IPS-20b (cell line): ENCODE results near the gene ABHD14A.
A peak's percentile ranks its signal among the peaks of the same experiment; 100 is the strongest.

ENCODE experiments used
- H3K27ac ChIP-seq: one replicate; pipeline ENCODE4 v1.5.1; 2013; ENCODE audit warnings: low read length
- H3K27me3 ChIP-seq: 2 replicates; pipeline ENCODE4 v1.6.1; 2013; ENCODE audit warnings: mild to moderate bottlenecking, low read length, inconsistent platforms; ENCODE audit not compliant: insufficient read depth
- H3K36me3 ChIP-seq: 2 replicates; pipeline ENCODE4 v1.6.1; 2013; ENCODE audit warnings: low read depth, mild to moderate bottlenecking, inconsistent platforms, low read length, moderate library complexity; ENCODE audit not compliant: insufficient read depth
- H3K4me1 ChIP-seq: 2 replicates; pipeline ENCODE4 v1.6.1; 2013; ENCODE audit warnings: mild to moderate bottlenecking, control low read depth, inconsistent platforms, low read length, moderate library complexity; ENCODE audit not compliant: insufficient read depth
- H3K4me3 ChIP-seq: 2 replicates; pipeline ENCODE4 v1.5.1; 2013; ENCODE audit warnings: mild to moderate bottlenecking, low read length, inconsistent platforms
- H3K9ac ChIP-seq: 2 replicates; pipeline ENCODE4 v1.6.1; 2013; ENCODE audit warnings: low read depth, mild to moderate bottlenecking, inconsistent platforms, low read length, moderate library complexity
- H3K9me3 ChIP-seq: 2 replicates; pipeline ENCODE4 v1.6.1; 2013; ENCODE audit warnings: mild to moderate bottlenecking, low read depth, low read length, inconsistent platforms; ENCODE audit not compliant: insufficient read depth

ABHD14A gene

DNA sequence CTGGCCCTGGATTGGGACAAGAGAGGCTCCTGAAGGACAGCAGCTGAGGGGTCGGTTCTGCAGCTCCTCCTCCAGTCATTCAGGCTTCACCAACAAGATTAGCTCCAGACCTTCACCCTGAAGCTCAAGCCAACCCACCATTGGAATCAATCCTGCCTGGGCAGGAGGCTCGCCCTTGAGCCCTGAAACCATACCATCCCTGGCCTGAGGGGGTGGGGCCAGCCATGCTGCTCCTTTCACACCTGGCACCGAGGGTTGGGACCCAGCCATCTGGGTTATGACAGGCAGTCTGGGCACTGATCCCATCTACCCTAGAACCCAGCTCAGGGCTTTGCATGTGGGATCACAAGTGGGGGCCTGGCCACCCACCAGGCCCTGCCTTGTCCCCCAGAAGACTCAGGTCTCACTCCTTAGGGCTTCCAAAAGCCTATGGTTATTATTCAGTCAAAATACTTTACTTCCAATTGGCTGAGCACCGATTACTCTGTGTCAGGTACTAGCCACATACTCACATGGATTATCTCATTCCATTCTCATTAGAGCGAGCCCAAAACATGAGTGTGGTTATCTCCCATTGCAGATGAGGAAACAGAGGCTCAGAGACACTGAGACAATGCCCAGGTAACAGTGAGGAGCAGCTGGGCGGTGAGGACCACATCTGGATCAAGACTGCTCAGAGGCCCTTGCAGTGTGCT is 4.1 kb upstream of the ABHD14A start:
- H3K27ac ChIP-seq = no peak overlapping the region

DNA sequence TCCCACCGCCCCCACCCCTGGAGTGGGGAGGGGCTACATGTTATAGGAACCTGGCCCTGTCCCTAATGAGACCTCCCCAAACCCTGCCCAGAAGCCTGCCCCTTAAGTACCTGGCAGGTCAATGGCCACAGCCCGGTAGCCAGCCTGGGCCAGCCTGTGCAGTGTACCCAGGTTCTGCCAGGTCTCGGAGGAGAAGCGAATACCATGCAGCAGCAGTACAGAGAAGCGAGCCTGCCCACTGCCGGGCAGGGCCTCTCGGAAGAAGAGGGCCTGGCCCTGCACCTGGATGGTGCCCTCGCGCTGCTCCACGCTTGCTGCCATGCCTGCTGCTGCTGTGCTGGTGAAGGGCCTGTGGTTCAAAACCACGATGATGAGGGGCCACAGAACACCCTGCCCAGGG is 3.5 kb upstream of the ABHD14A start:
- H3K9me3 ChIP-seq = no peaks in the 10 kb centered on the region
- H3K27me3 ChIP-seq = peaks cover 38% of the 10 kb centered on the region
- no peak overlapping the region for H3K4me3 ChIP-seq
- H3K36me3 ChIP-seq = no peaks in the 10 kb centered on the region
- peaks cover 32% of the 10 kb centered on the region for H3K4me1 ChIP-seq
- H3K9ac ChIP-seq = no peak overlapping the region
- H3K27ac ChIP-seq = no peak overlapping the region

More for the DNA sequence above, 4.1 kb upstream of the ABHD14A start:
- H3K4me3 ChIP-seq = no peak overlapping the region
- H3K4me1 ChIP-seq = peaks cover 34% of the 10 kb centered on the region
- H3K27me3 ChIP-seq = peaks cover 38% of the 10 kb centered on the region
- no peaks in the 10 kb centered on the region for H3K36me3 ChIP-seq
- H3K9ac ChIP-seq = no peak overlapping the region
- H3K9me3 ChIP-seq = no peaks in the 10 kb centered on the region

DNA sequence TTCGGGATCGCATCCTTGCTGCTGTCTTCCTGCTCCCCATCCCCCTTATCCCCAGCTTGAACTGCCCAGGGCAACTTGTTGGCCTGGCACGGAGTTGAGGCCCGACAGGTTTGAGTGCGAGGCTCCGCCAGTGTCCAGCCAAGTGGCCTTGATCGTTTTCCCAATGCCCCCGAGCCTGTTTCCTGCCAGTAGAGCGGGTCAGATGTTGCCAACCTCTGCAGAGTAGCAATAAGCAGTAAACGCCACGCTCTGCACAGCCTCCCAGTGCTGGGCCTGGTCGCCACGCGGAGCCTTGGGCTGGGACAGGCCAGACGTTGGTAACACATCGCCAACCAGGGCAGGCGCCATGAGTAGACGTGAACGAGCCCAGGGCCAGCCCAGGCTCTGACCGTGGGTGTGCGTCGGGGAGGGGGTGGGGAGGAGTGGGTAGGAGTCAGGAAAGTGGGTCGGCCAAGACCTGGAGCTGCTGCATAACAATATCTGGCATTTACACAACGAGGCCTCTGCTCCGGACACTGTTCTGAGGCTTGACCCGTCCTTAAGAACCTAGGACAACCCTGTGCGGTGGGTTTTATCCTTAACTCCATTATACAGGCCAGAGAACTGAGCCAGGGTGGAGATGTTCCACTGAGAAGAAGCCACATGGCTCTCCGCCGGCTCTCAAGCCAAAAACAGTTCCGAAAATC is 444 bp upstream of the ABHD14A start:
- Histone ChIP-seq H3K36me3 (no peaks in the 10 kb centered on the region), H3K9ac (peak overlapping the region; percentile 57; the same call in 1 of the 2 replicates), H3K27me3 (peaks cover 44% of the 10 kb centered on the region), H3K9me3 (no peaks in the 10 kb centered on the region), H3K27ac (no peak overlapping the region), H3K4me1 (peaks cover 17% of the 10 kb centered on the region; the same call in 1 of the 2 replicates), H3K4me3 (peak overlapping the region; percentile 74)

DNA sequence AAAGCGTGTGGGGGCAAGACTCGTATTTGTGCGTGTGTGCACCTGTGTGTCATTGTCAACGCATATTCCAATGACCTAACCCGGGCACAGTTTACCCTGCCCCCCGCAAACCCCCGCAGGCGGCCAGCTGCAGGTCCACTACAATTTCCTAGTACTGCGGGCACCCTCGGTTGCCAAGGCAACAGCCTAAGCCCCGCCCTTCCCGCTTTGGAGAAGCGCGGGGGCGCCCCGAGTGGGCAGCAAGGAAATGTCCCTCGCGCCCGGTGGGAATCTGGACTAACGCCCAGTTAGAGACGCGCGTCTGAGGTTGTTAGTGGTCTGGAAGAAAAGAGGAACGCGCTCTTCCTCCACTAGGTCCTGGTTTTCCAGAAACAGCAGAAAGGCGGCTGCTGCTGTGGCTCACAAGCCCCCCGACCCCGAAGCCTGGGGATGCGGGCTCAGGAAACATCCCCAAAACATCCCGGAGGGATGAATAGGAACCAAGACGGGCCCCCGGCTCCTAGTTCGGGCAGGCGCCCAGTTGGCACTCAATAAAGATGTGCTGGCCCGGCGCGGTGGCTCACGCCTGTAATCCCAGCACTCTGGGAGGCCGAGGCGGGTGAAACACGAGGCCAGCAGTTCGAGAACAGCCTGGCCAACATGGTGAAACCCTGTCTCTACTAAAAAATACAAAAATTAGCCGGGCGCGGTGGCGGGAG is 1.1 kb downstream of the ABHD14A start:
- Histone ChIP-seq H3K36me3 (no peaks in the 10 kb centered on the region), H3K27me3 (peaks cover 44% of the 10 kb centered on the region), H3K9ac (peak overlapping the region; percentile 57; the same call in 1 of the 2 replicates), H3K9me3 (no peaks in the 10 kb centered on the region), H3K27ac (no peak overlapping the region), H3K4me3 (peak overlapping the region; percentile 74), H3K4me1 (peaks cover 14% of the 10 kb centered on the region; the same call in 1 of the 2 replicates)

DNA sequence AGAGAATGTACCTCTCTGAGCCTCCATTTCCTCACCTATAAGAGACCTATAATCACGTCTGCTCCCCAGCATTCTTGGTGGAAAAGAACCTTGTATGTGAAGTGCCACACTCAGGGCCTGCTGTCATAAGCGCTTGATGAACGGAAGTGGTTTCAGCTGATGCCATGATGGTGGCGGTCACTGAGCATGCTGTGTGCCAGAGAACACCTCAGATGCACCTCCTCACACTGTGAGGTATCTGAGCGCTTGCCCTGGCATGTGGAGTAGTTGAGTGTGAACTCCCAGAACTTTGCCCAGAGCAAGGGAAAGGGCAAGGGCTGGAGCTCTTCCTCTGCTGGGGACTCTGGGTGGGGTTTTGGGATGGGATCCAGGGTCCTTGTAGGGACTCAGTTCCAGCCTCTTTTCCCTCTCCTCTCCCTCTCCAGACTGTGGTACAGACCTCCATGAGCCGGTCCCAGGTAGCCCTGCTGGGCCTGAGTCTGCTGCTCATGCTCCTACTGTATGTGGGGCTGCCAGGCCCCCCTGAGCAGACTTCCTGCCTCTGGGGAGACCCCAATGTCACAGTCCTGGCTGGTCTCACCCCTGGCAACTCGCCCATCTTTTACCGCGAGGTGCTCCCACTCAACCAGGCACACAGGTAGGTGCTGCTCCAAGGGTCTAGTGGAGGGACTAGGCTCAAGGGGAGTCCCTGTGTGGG is 2.7 kb downstream of the ABHD14A start:
- peaks cover 18% of the 10 kb centered on the region; the same call in 1 of the 2 replicates for H3K4me1 ChIP-seq
- no peak overlapping the region for H3K9ac ChIP-seq
- no peaks in the 10 kb centered on the region for H3K36me3 ChIP-seq
- H3K27ac ChIP-seq = no peak overlapping the region
- H3K27me3 ChIP-seq = peaks cover 44% of the 10 kb centered on the region
- no peaks in the 10 kb centered on the region for H3K9me3 ChIP-seq
- H3K4me3 ChIP-seq = no peak overlapping the region

DNA sequence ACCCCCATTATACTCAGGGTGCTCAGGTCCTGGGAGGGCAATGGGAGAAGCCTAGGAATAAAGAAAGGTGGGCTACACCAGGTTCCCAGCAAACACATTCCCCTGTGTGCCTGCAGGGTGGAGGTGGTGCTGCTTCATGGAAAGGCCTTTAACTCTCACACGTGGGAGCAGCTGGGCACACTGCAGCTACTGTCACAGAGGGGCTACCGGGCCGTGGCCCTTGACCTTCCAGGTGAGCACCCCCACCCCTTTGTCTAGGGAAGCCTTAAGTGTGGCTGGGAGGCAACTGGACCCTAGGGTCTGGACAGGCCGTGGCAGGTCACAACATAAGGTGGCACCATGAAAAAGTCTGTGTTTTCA is 3.3 kb downstream of the ABHD14A start:
- H3K27me3 ChIP-seq = peaks cover 44% of the 10 kb centered on the region
- no peak overlapping the region for H3K4me3 ChIP-seq
- peaks cover 18% of the 10 kb centered on the region; the same call in 1 of the 2 replicates for H3K4me1 ChIP-seq
- H3K36me3 ChIP-seq = no peaks in the 10 kb centered on the region
- H3K27ac ChIP-seq = no peak overlapping the region
- no peaks in the 10 kb centered on the region for H3K9me3 ChIP-seq
- no peak overlapping the region for H3K9ac ChIP-seq

DNA sequence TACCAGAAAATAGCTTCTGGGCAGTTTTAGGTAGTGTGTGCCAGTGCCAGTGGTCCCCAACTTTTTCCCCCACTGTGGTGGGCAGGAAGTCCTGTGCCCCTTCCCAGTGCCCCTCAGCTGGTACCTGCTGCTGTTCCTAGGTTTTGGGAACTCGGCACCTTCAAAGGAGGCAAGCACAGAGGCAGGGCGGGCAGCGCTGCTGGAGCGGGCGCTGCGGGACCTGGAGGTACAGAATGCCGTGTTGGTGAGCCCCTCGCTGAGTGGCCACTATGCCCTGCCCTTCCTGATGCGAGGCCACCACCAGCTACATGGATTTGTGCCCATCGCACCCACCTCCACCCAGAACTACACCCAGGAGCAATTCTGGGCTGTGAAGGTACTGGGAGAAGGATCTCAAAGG is 5.4 kb downstream of the ABHD14A start:
- Histone ChIP-seq H3K27me3 (peaks cover 24% of the 10 kb centered on the region), H3K9ac (no peak overlapping the region), H3K4me3 (no peak overlapping the region), H3K36me3 (no peaks in the 10 kb centered on the region), H3K9me3 (no peaks in the 10 kb centered on the region), H3K27ac (no peak overlapping the region), H3K4me1 (peaks cover 12% of the 10 kb centered on the region; the same call in 1 of the 2 replicates)

DNA sequence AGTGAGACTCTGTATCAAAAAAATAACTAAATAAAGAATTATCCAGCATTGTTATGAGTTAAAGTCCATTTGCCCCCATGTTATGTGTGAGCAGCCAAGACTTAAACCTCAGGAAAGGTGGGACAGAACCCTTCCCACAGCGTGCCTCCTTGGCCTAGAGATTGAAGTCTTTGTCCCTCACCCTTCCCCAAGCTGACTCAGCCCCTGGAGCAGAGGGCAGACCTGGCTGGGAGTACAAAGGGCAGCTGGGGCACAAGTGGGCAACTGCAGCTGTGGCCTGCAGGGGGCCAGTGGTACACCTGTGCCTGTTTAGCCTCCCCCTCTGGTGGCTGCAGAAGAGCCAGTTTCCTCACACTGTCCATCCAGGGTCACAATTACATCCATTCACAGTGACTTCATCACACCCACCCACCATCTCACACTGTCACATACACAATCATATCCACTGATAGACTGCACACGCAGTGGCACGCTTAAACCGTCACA is 7.5 kb downstream of the ABHD14A start:
- Histone ChIP-seq H3K4me1 (peaks cover 7% of the 10 kb centered on the region; the same call in 1 of the 2 replicates), H3K9me3 (no peaks in the 10 kb centered on the region), H3K9ac (peak overlapping the region; percentile 65; the same call in 1 of the 2 replicates), H3K36me3 (no peaks in the 10 kb centered on the region), H3K27ac (peak overlapping the region; percentile 9), H3K27me3 (peaks cover 3% of the 10 kb centered on the region), H3K4me3 (peak overlapping the region; percentile 71)

DNA sequence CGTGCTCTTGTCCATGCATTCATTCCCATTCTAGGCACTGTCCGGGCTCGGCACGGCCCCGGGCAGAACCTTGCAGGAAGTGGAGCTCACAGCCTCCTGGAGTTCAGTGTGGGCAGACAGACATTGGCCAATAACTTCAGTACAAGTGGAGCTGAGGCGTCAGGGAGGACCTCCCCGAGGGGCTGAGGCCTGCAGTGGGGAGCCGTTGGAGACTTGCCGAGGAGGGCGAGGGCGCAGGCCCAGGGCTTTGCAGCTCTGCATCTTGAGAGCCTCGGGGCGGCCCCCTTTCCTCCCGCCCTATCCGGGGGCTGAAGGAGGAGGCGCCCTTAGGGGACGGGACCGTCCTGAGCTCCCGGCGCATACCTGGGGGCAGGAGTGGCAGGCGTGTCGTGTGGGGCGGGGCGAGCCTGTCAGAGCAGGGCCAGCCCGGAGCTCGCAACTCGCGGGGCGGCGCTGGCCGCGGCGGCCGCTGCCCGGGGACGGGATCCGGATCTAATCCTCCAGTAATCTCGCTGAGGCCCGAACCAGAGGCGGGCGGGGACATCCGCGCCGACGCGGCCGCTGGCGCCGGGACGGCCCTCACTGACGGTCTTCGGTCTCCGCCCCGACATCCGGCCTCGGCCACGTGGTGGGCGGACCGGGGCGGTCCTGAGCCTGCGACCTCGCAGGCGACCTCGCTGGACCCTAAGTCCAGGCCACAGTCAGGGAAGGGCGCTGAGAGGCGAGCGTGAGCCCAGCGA is 8.1 kb downstream of the ABHD14A start, which contains the start of gene ACY1:
TSS of gene ACY1 (plus strand) at position 698 of the 740 bp plus-strand sequence. CDS start 530 bp downstream, outside the sequence.
- Histone ChIP-seq H3K9ac (peak within 1 kb of the TSS; percentile 65; the same call in 1 of the 2 replicates), H3K9me3 (no peaks in the 10 kb centered on the region), H3K27ac (peak within 1 kb of the TSS; percentile 9), H3K27me3 (no peaks in the 10 kb centered on the region; the same call in none of the 2 replicates), H3K36me3 (no peaks in the 10 kb centered on the region), H3K4me1 (peaks cover 7% of the 10 kb centered on the region; the same call in 1 of the 2 replicates), H3K4me3 (peak within 1 kb of the TSS; percentile 71)

DNA sequence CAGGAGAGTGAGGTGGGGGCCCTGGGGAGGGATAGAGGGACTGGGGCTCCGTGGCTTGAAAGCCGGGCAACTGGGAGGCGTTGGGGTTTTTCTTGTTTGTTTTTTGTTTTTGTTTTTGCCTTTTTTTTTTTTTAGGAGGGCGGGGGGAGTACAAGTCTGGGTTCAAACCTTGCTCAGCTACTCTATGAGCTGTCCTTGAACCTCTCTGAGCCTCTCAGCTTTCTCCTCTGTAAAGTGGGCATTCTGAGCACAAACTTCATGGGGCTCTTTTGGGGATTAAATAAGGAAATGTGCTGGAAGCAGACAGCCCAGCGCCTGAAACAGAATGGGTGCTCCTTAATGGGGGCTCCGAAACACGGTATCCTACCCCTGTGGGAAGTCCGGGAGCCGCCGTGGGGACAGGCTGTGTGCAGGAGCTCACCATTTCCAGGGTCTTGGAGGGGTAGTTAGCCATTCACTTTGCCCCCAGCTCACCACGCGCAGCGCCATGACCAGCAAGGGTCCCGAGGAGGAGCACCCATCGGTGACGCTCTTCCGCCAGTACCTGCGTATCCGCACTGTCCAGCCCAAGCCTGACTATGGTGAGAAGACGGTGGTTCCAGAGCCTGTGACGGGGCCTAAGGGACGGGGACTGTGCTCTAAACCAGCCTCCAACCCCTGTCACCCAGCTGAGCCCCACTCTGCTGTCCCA is 8.9 kb downstream of the ABHD14A start:
- Histone ChIP-seq H3K4me3 (peak overlapping the region; percentile 71; the same call in 1 of the 2 replicates), H3K36me3 (no peaks in the 10 kb centered on the region), H3K9me3 (no peaks in the 10 kb centered on the region), H3K27ac (no peak overlapping the region), H3K9ac (peak overlapping the region; percentile 65; the same call in 1 of the 2 replicates), H3K4me1 (peaks cover 7% of the 10 kb centered on the region; the same call in 1 of the 2 replicates), H3K27me3 (no peaks in the 10 kb centered on the region)
